ACHN (cell line): Measurements from ENCODE around the gene CUL7.
A peak's percentile ranks its signal among the peaks of the same experiment; 100 is the strongest.
"Not testable (repeated sequence)": the region's sequence is repeated elsewhere in the genome, so short reads cannot be mapped to it uniquely, and the experiment has no call there.

ENCODE experiments used
- DNase-seq: peaks from one replicate; pipeline ENCODE4 v3.0.0-alpha.2; 2015
- in situ Hi-C: cut with HindIII; loops from 2 replicates; pipeline ENCODE4 v1.10.0; 2017; ENCODE audit warnings: low sequenced_read_pairs, low pct_ligation_motif_present, low pct_unique_long_range_greater_than_20kb

The CUL7 gene

GRCh38 chr6:43052842-43053544 lies 658 bp downstream of the CUL7 start:
- DNase-seq: peak; percentile 26
- in situ Hi-C loops: no loop called here

- DNase-seq: no peak
- in situ Hi-C loops: no loop called here
These were observed 1.3 kb downstream of the CUL7 start for GRCh38 chr6:43052225-43052841.

GRCh38 chr6:43050981-43051380 lies 2.7 kb downstream of the CUL7 start:
- DNase-seq: no peak
- in situ Hi-C loops: no loop called here

- no peak for DNase-seq
- in situ Hi-C loops: no loop called here
These were observed 5.7 kb downstream of the CUL7 start for GRCh38 chr6:43047998-43048397.

GRCh38 chr6:43045371-43045930 lies 8.2 kb downstream of the CUL7 start:
- in situ Hi-C loops: no loop called here
- no peak for DNase-seq

GRCh38 chr6:43043310-43043709 lies 10.3 kb downstream of the CUL7 start:
- in situ Hi-C loops: no loop called here
- no peak for DNase-seq

- in situ Hi-C loops, DNase-seq: not testable (repeated sequence)
These were observed 12.2 kb downstream of the CUL7 start for GRCh38 chr6:43041475-43041874.

GRCh38 chr6:43040542-43041257 lies 13.0 kb downstream of the CUL7 start:
- DNase-seq: no peak
- in situ Hi-C loops: no loop called here

- in situ Hi-C loops: no loop called here
- no peak for DNase-seq
These were observed 14.9 kb downstream of the CUL7 start for GRCh38 chr6:43038727-43039126.

GRCh38 chr6:43037706-43038105 lies 15.9 kb downstream of the CUL7 start:
- DNase-seq: no peak
- in situ Hi-C loops: no loop called here

- in situ Hi-C loops: no loop called here
- DNase-seq: no peak
These were observed 16.5 kb downstream of the CUL7 start for GRCh38 chr6:43037197-43037596.

- DNase-seq: no peak
- in situ Hi-C loops: no loop called here
These were observed 16.9 kb downstream of the CUL7 start for GRCh38 chr6:43036712-43037111.

- in situ Hi-C loops: no loop called here
These were observed 18.0 kb downstream of the CUL7 start for GRCh38 chr6:43035495-43036194.

GRCh38 chr6:43034190-43034525 lies 19.5 kb downstream of the CUL7 start:
- in situ Hi-C loops: no loop called here
- no peak for DNase-seq

More at GRCh38 chr6:43035495-43036194, 18.0 kb downstream of the CUL7 start:
- no peak for DNase-seq

GRCh38 chr6:43033496-43034189 lies 20.0 kb downstream of the CUL7 start:
- in situ Hi-C loops: no loop called here
- no peak for DNase-seq

GRCh38 chr6:43032326-43032725 lies 21.3 kb downstream of the CUL7 start:
- in situ Hi-C loops: no loop called here

GRCh38 chr6:43029120-43029519 lies 24.5 kb downstream of the CUL7 start:
- no peak for DNase-seq
- in situ Hi-C loops: no loop called here

More at GRCh38 chr6:43032326-43032725, 21.3 kb downstream of the CUL7 start:
- no peak for DNase-seq

GRCh38 chr6:43026365-43026764 lies 27.3 kb downstream of the CUL7 start:
- in situ Hi-C loops: no loop called here

More at GRCh38 chr6:43026365-43026764, 27.3 kb downstream of the CUL7 start:
- no peak for DNase-seq
